Suprapubic skin (tissue), 4 donors: ENCODE measurements around the gene ENO1.
"Not testable (repeated sequence)": the region's sequence is repeated elsewhere in the genome, so short reads cannot be mapped to it uniquely, and the experiment has no call there.

Source experiments
- EP300 ChIP-seq: sonication (generic); formaldehyde crosslinking; IDR thresholded peaks from one replicate; pipeline ENCODE4 v1.6.1; 2017; ENCODE audit warnings: antibody characterized with exemption
- POLR2A ChIP-seq, 2 donors: fragments of 450-650 bp; IDR thresholded peaks; one replicate each; pipeline ENCODE4 v1.6.1; 2017; ENCODE audit warnings: antibody characterized with exemption in 2 of 2, mild to moderate bottlenecking in 2 of 2, moderate library complexity in 2 of 2
- POLR2AphosphoS5 ChIP-seq, 3 donors: sonication (generic); formaldehyde crosslinking; IDR thresholded peaks; one replicate each; pipeline ENCODE4 v1.6.1; 2017; ENCODE audit warnings: antibody characterized with exemption in 3 of 3
- TF ChIP-seq, protein P1 (sequence below), 2 donors: fragments of 200-600 bp in 1 of 2; fragments of 450-650 bp in 1 of 2; sonication (generic) in 1 of 2; IDR thresholded peaks; one replicate each; pipeline ENCODE4 v1.5.1; 2016 to 2019; ENCODE audit warnings: antibody characterized with exemption in 2 of 2, mild to moderate bottlenecking in 1 of 2, moderate library complexity in 1 of 2

DNA sequence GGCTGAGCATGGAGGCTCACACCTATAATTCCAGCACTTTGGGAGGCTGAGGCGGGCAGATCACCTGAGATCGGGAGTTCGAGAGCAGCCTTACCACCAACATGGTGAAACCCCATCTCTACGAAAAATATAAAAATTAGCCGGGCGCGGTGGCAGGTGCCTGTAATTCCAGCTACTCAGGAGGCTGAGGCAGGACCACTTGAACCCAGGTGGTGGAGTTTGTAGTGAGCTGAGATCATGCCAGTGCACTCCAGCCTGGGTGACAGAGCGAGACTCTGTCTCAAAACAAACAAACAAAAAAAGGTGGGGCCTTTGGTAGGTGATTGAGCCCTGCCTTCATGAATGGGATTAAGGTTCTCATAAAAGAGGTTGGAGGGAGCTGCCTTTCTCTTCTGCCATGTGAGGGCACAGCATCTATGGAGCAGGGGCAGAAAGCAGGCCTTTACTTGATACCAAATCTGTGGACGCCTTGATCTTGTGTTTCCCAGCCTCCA is 7.6 kb upstream of the ENO1 start:
- TF ChIP-seq, protein P1, sequence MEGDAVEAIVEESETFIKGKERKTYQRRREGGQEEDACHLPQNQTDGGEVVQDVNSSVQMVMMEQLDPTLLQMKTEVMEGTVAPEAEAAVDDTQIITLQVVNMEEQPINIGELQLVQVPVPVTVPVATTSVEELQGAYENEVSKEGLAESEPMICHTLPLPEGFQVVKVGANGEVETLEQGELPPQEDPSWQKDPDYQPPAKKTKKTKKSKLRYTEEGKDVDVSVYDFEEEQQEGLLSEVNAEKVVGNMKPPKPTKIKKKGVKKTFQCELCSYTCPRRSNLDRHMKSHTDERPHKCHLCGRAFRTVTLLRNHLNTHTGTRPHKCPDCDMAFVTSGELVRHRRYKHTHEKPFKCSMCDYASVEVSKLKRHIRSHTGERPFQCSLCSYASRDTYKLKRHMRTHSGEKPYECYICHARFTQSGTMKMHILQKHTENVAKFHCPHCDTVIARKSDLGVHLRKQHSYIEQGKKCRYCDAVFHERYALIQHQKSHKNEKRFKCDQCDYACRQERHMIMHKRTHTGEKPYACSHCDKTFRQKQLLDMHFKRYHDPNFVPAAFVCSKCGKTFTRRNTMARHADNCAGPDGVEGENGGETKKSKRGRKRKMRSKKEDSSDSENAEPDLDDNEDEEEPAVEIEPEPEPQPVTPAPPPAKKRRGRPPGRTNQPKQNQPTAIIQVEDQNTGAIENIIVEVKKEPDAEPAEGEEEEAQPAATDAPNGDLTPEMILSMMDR (IDR thresholded peaks at IDR 0.05), result not testable (repeated sequence)
- not testable (repeated sequence) for TF ChIP-seq POLR2AphosphoS5 (IDR thresholded peaks at IDR 0.05); EP300; POLR2A (IDR thresholded peaks at IDR 0.05)
